Heart left ventricle (tissue), 16 donors: ENCODE measurements around the gene STRIP1. TPM values are rescaled to one million over a fixed set of nuclear protein-coding genes. Genes with fewer than 3 reads are reported as not detected.
A peak's percentile ranks its signal among the peaks of the same experiment; 100 is the strongest.

ENCODE experiments used
- ATAC-seq, 4 donors: fragments of 200-7000 bp; cut with Tn5 transposase; one replicate each; pipeline ENCODE4 v1.9.1; 2020 to 2022; ENCODE audit warnings: moderate library complexity in 4 of 4, mild to moderate bottlenecking in 3 of 4, moderate number of reproducible peaks in 1 of 4
- DNase-seq, 5 donors: peaks; one replicate each; pipeline ENCODE4 v3.0.0-alpha.2; 2020
- H3K27ac ChIP-seq, 12 donors: fragments of 200-600 bp; sonication (generic) in 4 of 12; one replicate each; pipeline versions ENCODE4 v1.5.0 to v1.8.0; 2016 to 2022; ENCODE audit warnings: mild to moderate bottlenecking in 2 of 12
- H3K27me3 ChIP-seq, 9 donors: fragments of 200-600 bp; sonication (generic) in 2 of 9; one replicate each; pipeline versions ENCODE4 v1.5.1 to v1.8.0; 2016 to 2022; ENCODE audit warnings: mild to moderate bottlenecking in 3 of 9
- H3K36me3 ChIP-seq, 9 donors: fragments of 200-600 bp; sonication (generic) in 2 of 9; one replicate each; pipeline versions ENCODE4 v1.5.0 to v1.8.0; 2018 to 2022; ENCODE audit warnings: mild to moderate bottlenecking in 2 of 9
- H3K4me1 ChIP-seq, 12 donors: fragments of 200-600 bp; sonication (generic) in 4 of 12; one replicate each; pipeline versions ENCODE4 v1.5.0 to v1.8.0; 2016 to 2022; ENCODE audit warnings: mild to moderate bottlenecking in 3 of 12
- H3K4me3 ChIP-seq, 12 donors: fragments of 200-600 bp; sonication (generic) in 4 of 12; one replicate each; pipeline versions ENCODE4 v1.5.0 to v1.8.0; 2017 to 2022; ENCODE audit warnings: mild to moderate bottlenecking in 9 of 12, moderate library complexity in 4 of 12
- H3K9me3 ChIP-seq, 12 donors: fragments of 200-600 bp; sonication (generic) in 4 of 12; one replicate each; pipeline versions ENCODE4 v1.5.0 to v1.8.0; 2016 to 2022; ENCODE audit warnings: mild to moderate bottlenecking in 1 of 12
- CTCF ChIP-seq, 12 donors: fragments of 200-600 bp; sonication (generic) in 4 of 12; IDR thresholded peaks; one replicate each; pipeline versions ENCODE4 v1.5.0 to v1.8.0; 2018 to 2022; ENCODE audit warnings: antibody characterized with exemption in 12 of 12, mild to moderate bottlenecking in 5 of 12
- POLR2A ChIP-seq, 2 donors: fragments of 450-650 bp; IDR thresholded peaks; one replicate each; pipeline ENCODE4 v1.6.1; 2017; ENCODE audit warnings: antibody characterized with exemption in 2 of 2, mild to moderate bottlenecking in 2 of 2, moderate library complexity in 2 of 2
- WGBS, 4 donors: extraction: QIAGEN DNeasy Blood & Tissue Kit in 2 of 4; methylation state at CpG; one replicate each; pipeline versions ENCODE4 v1.1.5 to v1.1.7; 2013 to 2018; 5-methylcytosine and 5-hydroxymethylcytosine counted together
- intact Hi-C, 10 donors: fragments of 100-400 bp; cut with DNase I; formaldehyde crosslinking; loops; one replicate each; pipeline versions ENCODE4 v1.11.1 to v1.14.2; 2022
- polyA plus RNA-seq, 2 donors: library from polyadenylated mRNA; stranded (reverse); fragments of 200-250 nt; gene quantifications; one replicate each; pipeline ENCODE4 v1.2.3, GENCODE V29; 2013
- total RNA-seq, 9 donors: library from RNA; depleted of rRNA in 2 of 9; stranded (reverse); fragments of >200 nt in 2 of 9; fragmentation: NEBNext Ultra II Directional in 3 of 9; extraction: Animal tissue kit (Norgen Biotek cat#: 25700) in 3 of 9; gene quantifications; one replicate each; pipeline versions ENCODE4 v1.1.0 to v1.2.4, GENCODE V29; 2016 to 2023
- donor health status: ischemic (EF 13 %, LVEDD 7.1; RV severe dilation, severe dysfunction).
- donor health status: healthy with polysubstance abuse.
- donor health status: DM: no; HTN: yes; CAD: no.
- donor health status: DM: no; HTN: no; CAD: no.
- donor health status: ischemic (EF 25% LVEDD 6.9; RV normal size, moderate dysfunction).
- donor health status: ischemic (EF 25% LVEDD 5.7; RV mildly dilated, moderate dysfunction).
- donor health status: healthy.
- donor health status: DM: yes; HTN: yes; CAD: no.
- donor health status: ischemic (EF 35%, LVEDD 5.7; RV mildly dilated, moderate dysfunction).
- donor health status: nonischemic (EF 11% LVEDD 7.7; RV severe dilation, severe dysfunction).
- donor health status: DM: yes; HTN: yes; CAD: no.
- donor health status: PGD.
- donor health status: ischemic (EF 29% LVEDD 5.4; RV normal size, mild dysfunction).
- donor health status: nonischemic (EF 23%, LVEDD 6.1; RV moderate dilation, normal function).

The STRIP1 gene
- total and polyA plus RNA-seq, 11 donors: 7.8 to 22.8 (median 19.0) TPM

GRCh38 chr1:110083061-110083865 lies 48.8 kb downstream of the STRIP1 start:
- no peaks in the 10 kb centered on the region for H3K36me3 ChIP-seq
- intact Hi-C loops: no loop called here
- no peak for ATAC-seq
- peaks cover 3 to 23% (median 12%) of the 10 kb centered on the region in 12 donors for H3K4me1 ChIP-seq
- H3K9me3 ChIP-seq: no peaks in the 10 kb centered on the region
- H3K27ac ChIP-seq: peak overlapping the region in 5 of 12 donors; percentile 42 to 82 (median 70)
- 25 to 41% (median 36%) methylated on average over 15 of the region's 15 CpGs for WGBS, 4 donors
- DNase-seq: no peak
- no peak for TF ChIP-seq CTCF (IDR thresholded peaks at IDR 0.05)
- no peak for TF ChIP-seq POLR2A (IDR thresholded peaks at IDR 0.05)
- peak overlapping the region in 11 of 12 donors; percentile 39 to 86 (median 65) for H3K4me3 ChIP-seq
- H3K27me3 ChIP-seq: peaks cover 0 to 49% (median 19%) of the 10 kb centered on the region in 9 donors

GRCh38 chr1:110083866-110084226 lies 49.4 kb downstream of the STRIP1 start:
- WGBS, 4 donors: 5 to 16% (median 8%) methylated on average over 30 to 37 of the region's 37 CpGs
- TF ChIP-seq POLR2A (IDR thresholded peaks at IDR 0.05): no peak
- Histone ChIP-seq H3K9me3 (no peaks in the 10 kb centered on the region), H3K4me3 (peak overlapping the region; percentile 38 to 86 (median 62)), H3K36me3 (no peaks in the 10 kb centered on the region), H3K27ac (peak overlapping the region in 8 of 12 donors; percentile 42 to 82 (median 72)), H3K27me3 (peaks cover 0 to 46% (median 19%) of the 10 kb centered on the region in 9 donors), H3K4me1 (peaks cover 3 to 26% (median 13%) of the 10 kb centered on the region in 12 donors)
- DNase-seq (no peak), ATAC-seq (peak in 3 of 4 donors; percentile 5 to 35 (median 13))
- intact Hi-C loops: no loop called here

GRCh38 chr1:110084227-110085078 lies 50.0 kb downstream of the STRIP1 start:
- H3K27me3 ChIP-seq: peaks cover 0 to 44% (median 19%) of the 10 kb centered on the region in 9 donors
- WGBS, 4 donors: 2 to 5% (median 4%) methylated on average over 28 to 72 of the region's 72 CpGs
- H3K36me3 ChIP-seq: no peaks in the 10 kb centered on the region
- DNase-seq: peak in 3 of 5 donors; percentile 43 to 57 (median 54)
- H3K4me1 ChIP-seq: peaks cover 3 to 27% (median 13%) of the 10 kb centered on the region in 12 donors
- TF ChIP-seq POLR2A (IDR thresholded peaks at IDR 0.05) (no peak), CTCF (IDR thresholded peaks at IDR 0.05) (no peak)
- H3K9me3 ChIP-seq: no peaks in the 10 kb centered on the region
- intact Hi-C loops: no loop called here
- ATAC-seq: peak in 3 of 4 donors; percentile 70 to 74 (median 72)
- H3K4me3 ChIP-seq: peak overlapping the region; percentile 38 to 86 (median 62)
- H3K27ac ChIP-seq: peak overlapping the region in 10 of 12 donors; percentile 27 to 82 (median 68)

GRCh38 chr1:110085671-110086070 lies 51.2 kb downstream of the STRIP1 start:
- no peak overlapping the region for H3K4me3 ChIP-seq
- TF ChIP-seq CTCF (IDR thresholded peaks at IDR 0.05): no peak
- no peak for TF ChIP-seq POLR2A (IDR thresholded peaks at IDR 0.05)
- no peak for ATAC-seq
- H3K36me3 ChIP-seq: no peaks in the 10 kb centered on the region
- no peak overlapping the region for H3K27ac ChIP-seq
- peaks cover 0 to 44% (median 19%) of the 10 kb centered on the region in 9 donors for H3K27me3 ChIP-seq
- 82 to 90% (median 87%) methylated on average over 5 of the region's 5 CpGs for WGBS, 4 donors
- intact Hi-C loops: no loop called here
- peaks cover 3 to 27% (median 13%) of the 10 kb centered on the region in 12 donors for H3K4me1 ChIP-seq
- no peak for DNase-seq
- H3K9me3 ChIP-seq: no peaks in the 10 kb centered on the region
